ENCODE results near the gene GBP3.
"Not testable (repeated sequence)": the region's sequence is repeated elsewhere in the genome, so short reads cannot be mapped to it uniquely, and the experiment has no call there.

GBP3 gene

DNA sequence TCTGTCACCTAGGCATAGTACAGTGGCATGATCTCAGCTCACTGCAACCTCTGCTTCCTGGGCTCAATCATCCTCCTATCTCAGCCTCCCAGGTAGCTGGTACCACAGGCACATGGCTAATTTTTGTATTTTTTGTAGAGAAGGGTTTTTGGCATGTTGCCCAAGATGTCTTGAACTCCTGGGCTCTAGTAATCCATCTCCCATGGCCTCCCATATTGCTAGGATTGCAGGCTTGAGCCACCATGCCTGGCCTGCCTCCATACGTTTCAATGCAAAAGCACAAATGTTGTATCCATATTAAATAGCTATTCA, 17.6 kb upstream of the GBP3 start:
- DNase-seq (ENCODE audit: low read depth in 2 of 2): no peak

DNA sequence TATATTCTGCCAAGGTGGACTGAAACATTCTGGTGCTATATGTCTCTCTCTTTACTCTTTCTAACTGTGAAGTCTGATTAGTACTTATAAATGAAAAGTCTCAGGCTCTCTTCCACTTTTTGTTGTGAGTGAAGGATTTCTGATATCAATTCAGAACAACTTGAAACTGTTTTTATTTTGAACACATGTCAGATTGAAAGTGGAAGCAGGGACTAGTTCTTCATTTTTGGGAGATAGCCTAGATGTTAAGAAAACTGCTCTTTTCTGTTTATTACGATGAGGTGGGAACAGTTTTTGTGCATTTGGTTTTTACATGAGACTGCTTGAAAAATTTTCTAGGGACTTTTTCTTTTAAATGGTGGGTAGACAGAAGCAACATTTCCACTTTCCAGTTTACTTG, 14.5 kb upstream of the GBP3 start:
- DNase-seq (ENCODE audit: low read depth in 2 of 2): no peak

DNA sequence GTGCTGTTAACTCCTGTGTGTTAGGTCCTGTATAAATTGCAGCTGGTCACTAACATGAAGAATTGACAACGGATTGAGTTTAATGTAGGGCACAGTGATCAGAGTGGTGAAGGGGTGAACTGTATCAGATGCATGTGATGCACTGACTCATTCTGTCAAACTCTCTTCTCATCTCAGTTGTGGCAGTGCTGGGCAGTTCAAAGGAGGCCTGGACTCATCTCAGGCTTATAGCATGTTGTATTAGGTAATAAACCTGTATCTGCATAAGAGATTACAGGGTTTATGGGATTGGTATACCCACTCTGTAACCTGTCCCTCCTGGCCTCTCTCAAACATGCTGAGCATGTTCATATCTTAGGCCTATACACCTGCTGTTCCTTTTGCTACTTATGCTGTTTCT, 12.4 kb upstream of the GBP3 start:
- no peak for DNase-seq (ENCODE audit: low read depth in 2 of 2)

DNA sequence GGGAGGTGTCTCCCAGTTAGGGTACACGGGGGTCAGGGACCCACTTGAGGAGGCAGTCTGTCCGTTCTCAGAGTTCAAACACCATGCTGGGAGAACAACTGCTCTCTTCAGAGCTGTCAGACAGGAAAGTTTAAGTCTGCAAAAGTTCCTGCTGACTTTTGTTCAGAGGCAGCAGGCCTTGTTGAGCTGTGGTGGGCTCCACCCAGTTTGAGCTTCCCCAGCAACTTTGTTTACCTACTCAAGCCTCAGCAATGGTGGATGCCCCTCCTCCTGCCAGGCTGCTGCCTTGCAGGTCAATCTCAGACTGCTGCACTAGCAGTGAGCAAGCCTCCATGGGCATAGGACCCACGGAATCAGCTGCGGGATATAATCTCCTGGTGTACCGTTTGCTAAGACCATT, 11.3 kb upstream of the GBP3 start:
- DNase-seq (ENCODE audit: low read depth in 2 of 2): not testable (repeated sequence)

DNA sequence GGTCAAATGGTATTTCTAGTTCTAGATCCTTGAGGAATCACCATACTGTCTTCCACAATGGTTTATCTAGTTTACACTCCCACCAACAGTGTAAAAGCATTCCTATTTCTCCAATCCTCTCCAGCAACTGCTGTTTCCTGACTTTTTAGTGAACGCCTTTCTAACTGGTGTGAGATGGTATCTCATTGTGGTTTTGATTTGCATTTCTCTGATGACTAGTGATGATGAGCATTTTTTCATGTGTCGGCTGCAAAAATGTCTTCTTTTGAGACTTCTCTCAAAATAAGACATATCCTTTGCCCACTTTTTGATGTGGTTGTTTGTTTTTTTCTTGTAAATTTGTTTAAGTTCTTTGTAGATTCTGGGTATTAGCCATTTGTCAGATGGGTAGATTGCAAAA, 6.4 kb upstream of the GBP3 start:
- not testable (repeated sequence) for DNase-seq (ENCODE audit: low read depth in 2 of 2)

DNA sequence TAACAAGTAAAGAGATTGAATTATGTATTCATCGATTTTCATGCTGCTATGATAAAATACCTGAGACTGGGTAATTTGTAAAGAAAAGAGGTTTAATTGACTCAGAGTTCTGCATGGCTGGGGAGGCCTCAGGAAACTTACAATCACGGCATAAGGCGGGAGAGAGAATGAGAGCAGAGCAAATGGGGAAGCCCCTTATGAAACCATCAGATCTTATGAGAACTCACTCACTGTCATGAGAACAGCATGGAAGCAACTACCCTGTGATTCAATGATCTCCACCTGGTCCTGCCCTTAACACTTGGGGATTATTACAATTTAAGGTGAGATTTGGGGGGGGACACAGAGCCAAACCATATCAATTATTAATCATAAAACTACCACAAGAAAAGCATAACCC, 3.3 kb upstream of the GBP3 start:
- no peak for DNase-seq (ENCODE audit: low read depth in 2 of 2)

DNA sequence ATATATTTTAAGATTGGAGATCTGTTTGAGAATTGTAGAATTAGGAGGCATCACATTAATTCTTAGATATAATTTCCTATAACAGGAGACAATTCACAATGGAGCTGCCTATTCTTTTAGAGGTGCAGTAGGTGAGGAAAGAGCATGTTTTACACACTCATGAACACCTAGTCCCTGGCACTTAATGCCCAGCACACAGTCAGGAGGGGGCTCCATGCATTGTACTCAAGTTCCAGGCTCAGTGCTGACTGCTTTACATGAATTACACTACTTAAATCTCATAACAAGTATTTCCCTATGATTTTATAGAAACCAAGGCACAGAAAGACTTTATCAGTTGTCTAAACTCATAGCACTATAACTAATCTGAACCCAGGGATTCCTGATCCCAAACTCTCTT, 360 bp upstream of the GBP3 start:
- no peak for DNase-seq (ENCODE audit: low read depth in 2 of 2)

DNA sequence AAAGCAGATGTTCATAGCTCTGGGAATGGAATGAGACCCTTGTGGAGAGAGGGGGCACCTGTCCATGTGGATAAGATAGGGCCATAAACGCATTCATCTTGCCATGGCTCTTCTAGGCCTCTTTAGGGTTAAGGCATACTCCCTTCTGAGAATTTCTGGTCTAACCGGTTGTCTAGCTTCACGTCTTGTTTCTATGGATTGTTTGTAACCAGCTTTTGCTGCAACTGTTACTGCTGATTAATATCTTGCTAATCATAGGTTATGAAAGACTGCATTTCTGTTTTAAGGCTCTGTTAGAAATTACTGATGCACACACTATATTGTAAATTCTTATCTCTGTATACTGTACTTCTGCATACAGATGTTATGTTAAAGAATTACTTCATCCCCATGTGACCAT, 4.3 kb downstream of the GBP3 start:
- DNase-seq (ENCODE audit: low read depth in 2 of 2): not testable (repeated sequence)

DNA sequence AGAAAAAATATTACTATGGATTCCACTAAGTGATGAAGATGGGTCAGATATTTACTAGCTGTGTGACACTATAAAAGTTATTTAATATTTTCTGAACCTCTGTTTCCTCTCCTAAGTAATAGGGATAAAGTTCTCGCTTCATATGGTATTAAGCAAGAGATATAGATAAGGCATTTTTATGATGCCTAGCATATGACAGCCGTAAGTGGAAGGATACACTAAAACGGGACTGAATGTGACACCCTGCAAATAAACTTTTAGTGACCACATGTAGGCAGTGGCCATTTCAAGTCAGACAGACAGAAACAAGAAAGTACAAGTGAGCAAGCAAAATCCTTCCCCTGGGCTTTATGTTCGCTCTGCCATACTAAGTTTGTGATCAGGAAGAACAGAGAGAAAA, 14.2 kb downstream of the GBP3 start:
- no peak for DNase-seq (ENCODE audit: low read depth in 2 of 2)

DNA sequence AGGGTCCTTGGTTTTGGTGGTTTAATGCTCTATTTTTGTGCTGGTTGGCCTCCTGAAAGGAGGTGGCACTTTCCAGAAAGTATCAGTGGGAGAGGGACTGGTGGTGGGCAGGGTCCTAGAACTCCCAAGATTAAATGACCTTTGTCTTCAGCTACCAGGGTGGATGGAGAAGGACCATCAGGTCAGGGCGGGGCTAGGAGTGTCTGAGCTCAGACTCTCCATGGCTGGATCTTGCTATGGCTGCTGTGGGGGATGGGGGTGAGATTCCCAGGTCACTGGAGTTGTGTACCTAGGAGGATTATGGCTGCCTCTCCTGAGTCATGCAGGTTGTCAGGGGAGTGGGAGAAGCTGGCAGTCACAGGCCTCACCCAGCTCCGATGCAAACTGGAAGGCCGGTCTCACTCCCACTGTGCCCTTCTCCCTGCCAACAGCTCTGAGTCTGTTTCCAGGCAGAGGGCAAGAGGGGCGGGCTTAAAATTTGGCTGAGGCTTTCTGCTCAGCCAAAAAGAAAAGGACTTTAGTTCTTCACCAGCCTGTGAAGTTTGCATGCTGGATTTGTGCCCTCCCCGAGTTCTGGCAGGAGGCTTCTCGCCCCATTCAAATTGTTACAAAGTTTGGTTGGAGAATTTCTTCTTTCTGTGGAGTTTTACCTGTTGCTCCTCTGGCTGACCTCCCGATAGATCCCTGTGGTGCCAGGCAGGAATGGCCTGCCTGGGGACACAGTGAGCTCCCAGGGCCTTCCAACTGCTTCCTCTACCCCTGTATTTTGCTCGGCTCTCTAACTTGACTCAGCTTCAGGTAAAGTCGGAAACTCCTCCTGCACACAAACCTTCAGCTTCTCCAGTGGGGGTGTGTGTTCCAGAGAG, 17.1 kb downstream of the GBP3 start:
- DNase-seq (ENCODE audit: low read depth in 2 of 2): no peak

DNA sequence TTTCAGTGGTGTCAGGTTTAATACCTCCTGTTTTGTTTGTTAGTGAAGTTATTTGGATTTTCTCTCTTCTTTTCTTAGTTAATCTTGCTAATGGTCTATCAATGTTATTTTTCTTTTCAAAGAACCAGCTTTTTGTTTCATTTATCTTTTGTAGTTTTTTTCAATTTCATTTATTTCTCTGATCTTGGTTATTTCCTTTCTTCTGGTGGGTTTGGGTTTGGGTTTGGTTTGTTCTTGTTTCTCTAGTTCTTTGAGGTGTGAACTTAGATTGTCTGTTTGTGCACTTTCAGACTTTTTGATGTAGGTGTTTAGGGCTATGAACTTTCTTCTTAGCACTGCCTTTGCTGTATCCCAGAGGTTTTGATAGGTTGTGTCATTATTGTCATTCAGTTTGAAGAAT, 20.5 kb downstream of the GBP3 start:
- not testable (repeated sequence) for DNase-seq (ENCODE audit: low read depth in 2 of 2)

DNA sequence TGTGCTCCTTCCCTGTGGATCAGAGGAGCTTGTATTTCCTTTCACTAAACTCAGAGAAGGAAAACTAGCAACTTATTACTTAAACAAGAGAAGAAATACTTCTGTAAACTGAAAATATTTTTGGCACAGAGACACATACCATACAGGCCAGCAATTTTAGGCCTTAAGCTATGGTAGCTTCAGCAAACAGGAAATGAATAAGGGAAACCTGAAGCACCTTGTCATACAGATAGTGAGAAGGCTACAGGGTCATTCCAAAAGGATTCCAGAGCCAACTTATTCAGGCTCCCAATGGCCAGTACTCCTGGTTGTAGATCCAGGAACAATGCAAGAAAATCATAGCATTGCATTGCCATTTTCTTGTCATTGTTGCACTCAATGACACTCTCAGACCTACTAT, 21.2 kb downstream of the GBP3 start:
- no peak for DNase-seq (ENCODE audit: low read depth in 2 of 2)

DNA sequence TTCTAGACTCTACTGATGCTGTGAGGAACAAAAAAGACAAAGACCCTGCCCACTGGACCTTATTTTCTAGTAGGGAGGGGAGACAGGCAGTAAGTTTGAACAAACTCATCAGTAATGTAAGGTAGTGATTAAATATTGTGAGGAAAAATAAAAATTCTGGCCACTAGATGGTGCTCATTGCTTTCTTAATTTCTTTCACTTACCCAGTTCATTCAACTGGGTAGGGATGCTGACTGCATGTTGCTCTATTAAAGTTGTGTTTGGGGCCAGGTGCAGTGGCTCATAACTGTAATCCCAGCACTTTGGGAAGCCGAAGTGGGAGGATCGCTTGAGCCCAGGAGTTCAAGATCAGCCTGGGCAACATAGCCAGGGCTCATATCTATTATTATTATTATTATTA, 23.9 kb downstream of the GBP3 start:
- no peak for DNase-seq (ENCODE audit: low read depth in 2 of 2)

DNA sequence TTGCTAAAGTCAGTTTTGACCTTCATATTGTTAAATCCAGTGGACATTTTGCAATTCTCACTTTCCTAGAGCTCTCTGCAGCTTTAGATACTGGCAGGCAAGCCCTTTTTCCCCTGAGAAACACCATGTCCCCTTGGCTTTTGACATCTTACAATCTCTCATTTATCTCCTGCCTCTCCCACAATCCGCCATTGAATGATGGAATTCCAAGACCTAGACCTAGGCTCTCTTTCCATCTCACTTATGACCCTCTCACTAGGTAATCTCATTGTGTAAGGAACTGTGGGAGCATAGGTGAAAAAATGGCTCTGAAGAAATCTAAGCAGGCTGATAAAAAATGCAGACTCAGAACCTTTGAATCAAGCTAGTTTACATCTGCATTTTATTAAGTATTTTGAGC, 32.2 kb downstream of the GBP3 start:
- no peak for DNase-seq (ENCODE audit: low read depth in 2 of 2)

DNA sequence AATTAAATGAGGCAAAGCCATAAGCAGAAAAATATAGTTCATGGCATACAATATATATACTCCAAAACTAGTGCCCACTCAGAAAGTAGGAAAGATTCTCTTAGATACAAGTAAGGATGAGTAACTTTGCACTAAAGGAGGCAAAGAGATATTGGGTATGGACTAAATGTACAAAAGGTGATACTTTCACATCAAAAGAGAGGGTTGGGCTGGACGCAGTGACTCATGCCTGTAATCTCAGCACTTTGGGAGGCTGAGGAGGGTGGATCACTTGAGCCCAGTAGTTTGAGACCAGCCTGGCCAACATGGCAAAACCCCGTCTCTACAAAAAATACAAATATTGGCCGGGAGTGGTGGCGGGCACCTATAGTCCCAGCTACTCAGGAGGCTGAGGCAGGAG, 37.0 kb downstream of the GBP3 start:
- DNase-seq (ENCODE audit: low read depth in 2 of 2): no peak

DNA sequence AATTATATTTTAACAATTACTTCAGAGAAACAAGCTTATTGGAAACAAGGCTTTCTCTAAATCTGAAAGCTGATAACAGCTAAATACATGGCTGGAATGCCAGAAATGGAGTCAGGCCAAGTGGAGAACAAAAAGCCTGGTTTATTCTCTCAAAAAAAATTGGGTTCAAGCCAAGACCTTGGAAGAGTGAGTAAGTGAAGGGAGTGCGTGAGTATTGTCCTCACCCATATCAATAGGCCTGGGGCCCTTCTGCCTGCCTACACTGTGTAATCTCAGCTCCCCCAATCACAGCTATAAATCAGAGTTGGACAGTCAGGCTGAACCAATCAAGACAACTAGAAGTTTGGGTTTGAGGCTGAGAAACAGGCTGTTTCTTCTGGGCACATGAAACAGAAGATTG, 37.6 kb downstream of the GBP3 start:
- DNase-seq (ENCODE audit: low read depth in 2 of 2): no peak

DNA sequence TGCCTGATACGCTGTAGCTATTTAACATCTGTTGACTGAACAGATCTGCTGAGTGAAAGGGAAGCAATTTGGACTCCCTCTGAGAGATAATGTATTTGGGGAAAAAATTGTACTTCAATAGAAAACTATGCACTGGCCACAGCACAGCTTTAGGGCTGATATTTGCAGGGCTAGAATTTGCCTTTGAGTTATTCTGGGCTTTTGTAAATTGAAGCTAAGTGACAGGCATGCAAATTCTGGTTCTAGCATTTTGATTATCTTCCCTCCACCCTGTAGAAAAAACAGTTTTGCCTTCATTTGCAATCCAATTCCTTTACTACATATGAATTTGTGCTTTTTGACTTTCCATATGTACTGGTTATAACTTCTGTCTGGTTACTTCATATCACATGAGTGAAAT, 38.1 kb downstream of the GBP3 start:
- DNase-seq (ENCODE audit: low read depth in 2 of 2): no peak

DNA sequence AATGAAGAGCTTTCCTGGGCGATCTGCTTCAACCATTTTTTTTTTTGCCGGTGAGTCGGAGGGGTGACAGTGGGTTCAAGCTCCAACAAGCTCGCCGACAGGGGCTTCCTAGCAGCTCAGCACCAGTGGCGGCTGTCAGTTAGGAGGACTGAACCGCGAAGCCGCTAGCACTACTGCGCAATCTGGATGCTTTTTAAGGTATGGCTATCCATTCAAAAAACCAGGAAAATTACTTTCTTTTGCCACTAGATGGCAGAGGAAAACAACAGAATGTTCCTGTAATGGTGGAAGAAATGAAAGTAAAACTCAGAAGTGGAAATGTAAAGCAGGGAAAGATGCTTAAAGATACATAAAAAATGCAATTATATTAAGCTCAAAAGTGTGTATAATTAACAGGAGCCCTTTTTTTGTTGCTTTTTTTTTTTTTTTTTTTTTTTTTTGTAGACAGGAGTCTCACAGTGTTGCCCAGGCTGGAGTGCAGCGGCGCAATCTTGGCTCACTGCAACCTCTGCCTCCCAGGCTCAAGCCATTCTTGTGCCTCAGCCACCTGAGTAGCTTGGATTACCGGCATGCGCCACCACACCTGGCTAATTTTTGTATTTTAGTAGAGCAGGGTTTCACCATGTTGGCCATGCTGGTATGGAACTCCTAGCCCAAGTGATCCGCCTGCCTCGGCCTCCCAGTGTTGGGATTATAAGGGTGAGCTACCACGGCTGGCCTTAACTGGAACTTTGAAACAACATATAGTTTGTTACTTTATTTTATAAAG, 38.7 kb downstream of the GBP3 start:
- DNase-seq (ENCODE audit: low read depth in 2 of 2): no peak

DNA sequence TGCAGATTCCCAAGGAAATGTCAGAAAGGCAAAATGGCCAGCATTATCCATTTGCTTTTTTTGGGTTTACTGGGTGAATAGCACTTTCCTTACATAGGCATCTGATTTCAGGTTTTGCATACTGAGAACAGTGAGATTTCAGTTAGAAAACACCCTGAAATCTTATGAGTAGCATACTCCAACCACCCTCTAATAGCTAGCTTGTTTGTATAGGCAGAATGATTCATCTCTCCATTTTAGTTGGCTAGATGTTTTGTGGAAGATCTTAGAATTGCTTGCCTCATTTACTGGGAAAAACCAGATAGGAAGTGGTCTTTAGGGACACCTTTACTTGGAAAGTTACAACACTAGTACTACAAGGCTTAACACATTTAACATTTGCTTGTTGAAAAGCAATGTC, 40.6 kb downstream of the GBP3 start:
- DNase-seq (ENCODE audit: low read depth in 2 of 2): no peak

DNA sequence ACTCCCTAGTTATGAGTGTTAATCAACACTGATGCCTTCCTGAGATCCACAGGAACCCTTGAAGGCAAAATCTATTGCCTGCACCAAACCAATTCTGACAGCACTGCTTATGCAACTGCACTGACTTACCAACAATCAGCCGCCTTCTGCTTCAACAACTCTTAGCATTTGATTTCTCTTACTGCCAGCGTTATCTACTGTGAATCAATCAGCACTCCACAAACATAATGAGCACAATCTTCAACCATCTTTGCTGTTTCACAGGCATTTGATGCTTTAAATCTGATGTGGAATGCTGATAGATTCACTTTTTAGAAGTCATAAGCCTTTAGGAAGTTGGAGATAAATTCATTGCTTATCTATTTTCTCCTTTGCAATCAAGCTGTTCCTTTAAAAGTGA, 41.2 kb downstream of the GBP3 start:
- DNase-seq (ENCODE audit: low read depth in 2 of 2): not testable (repeated sequence)

DNA sequence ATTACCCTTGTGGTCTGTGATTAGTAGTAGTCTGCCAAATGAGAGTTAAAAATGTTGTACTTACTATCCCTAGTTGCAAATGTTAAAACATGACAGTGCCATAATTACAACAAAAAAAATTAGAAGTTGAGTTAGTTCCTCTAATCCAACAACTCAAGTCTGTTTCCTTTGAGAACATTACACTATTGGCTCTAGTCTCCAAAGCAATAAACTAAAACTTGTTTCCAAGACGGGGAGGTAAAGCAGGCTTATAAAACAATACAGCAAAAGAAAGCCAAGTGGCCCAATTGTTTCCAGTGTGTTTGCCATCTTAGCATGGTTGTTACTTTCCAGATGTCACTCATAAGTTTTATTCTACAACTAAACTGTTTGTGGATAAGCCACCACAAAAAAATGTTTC, 41.8 kb downstream of the GBP3 start:
- no peak for DNase-seq (ENCODE audit: low read depth in 2 of 2)

DNA sequence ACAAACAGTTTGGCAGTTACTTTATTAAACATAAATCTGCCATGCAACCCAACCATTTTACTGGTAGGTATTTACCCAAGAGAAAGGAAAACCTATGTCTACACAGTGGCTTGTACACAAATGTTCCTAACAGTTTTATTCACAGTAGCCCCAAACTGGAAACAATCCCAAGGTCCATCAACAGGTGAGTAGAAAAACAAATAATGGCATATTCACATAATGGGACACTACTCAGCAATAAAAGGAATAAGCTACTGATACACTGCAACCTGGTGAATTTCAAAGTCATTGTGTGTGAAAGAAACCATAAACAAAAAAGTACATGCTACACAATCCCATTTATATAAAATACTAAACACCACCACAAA, 42.9 kb downstream of the GBP3 start:
- DNase-seq (ENCODE audit: low read depth in 2 of 2): no peak

DNA sequence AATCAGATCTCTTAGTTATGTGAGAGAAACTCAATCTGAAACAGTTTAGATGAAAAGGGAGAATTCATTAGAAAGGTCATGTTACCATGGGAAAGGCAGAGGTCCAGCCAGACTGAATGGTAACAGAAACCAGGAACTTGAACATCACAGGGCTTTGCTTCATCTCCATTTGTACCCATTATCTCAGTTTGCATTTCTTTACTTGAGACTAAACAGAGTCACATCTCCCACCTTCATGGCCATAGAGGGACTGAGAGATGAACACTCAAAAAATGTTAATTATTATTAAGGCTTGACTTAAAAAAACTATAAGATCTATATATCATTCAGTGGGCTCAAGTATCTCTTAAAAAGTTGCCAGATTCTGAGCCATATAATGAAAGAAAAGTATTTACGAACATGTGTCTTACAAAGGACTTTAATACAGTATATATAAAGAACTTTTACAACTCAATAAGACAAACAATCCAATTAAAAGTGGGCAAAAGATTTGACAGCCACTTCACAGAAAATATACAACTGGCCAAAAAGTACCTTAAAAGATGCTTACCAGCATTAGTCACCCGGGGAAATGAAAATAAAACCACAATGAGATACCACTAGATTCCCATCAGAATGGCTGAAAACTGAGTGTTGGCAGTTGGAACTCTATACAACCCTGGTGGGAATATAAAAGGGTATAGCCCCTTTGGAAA, 43.5 kb downstream of the GBP3 start:
- no peak for DNase-seq (ENCODE audit: low read depth in 2 of 2)
